ENCODE data around the gene ADAMTSL1. TPM values are rescaled to one million over a fixed set of nuclear protein-coding genes. Genes with fewer than 3 reads are reported as not detected.

The ADAMTSL1 gene
- total and polyA plus RNA-seq, 2 of the 13 experiments (the other 11 are each of a cell fraction or from before 2014, with no cell fraction given): not detected

DNA sequence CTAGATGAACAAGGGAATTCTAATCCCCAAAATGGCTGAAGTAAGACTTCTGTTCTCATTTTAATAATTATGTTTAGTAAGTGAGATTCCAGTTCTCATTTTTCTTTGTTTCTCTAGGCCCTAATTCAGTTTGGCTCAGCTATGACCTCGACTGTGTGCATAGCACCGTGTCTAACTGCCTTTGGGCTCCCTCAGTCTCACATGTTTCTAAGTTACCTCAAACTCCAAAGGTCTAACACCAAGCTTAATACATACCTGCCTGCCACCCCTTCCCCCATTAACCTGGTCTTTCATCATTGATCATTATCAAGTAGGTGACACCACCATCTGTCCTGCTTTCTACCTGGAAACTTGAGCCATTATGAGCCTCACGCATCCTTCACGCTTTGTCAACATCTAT is 285.9 kb downstream of the ADAMTSL1 start (continued):
- TF ChIP-seq, protein P1, sequence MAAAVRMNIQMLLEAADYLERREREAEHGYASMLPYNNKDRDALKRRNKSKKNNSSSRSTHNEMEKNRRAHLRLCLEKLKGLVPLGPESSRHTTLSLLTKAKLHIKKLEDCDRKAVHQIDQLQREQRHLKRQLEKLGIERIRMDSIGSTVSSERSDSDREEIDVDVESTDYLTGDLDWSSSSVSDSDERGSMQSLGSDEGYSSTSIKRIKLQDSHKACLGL (CRISPR knock-in tag; IDR thresholded peaks at IDR 0.05): no peak
- TF ChIP-seq ZNF260 (CRISPR knock-in tag; IDR thresholded peaks at IDR 0.05; ENCODE audit: borderline replicate concordance, low read depth): no peak
- TF ChIP-seq, protein P2, sequence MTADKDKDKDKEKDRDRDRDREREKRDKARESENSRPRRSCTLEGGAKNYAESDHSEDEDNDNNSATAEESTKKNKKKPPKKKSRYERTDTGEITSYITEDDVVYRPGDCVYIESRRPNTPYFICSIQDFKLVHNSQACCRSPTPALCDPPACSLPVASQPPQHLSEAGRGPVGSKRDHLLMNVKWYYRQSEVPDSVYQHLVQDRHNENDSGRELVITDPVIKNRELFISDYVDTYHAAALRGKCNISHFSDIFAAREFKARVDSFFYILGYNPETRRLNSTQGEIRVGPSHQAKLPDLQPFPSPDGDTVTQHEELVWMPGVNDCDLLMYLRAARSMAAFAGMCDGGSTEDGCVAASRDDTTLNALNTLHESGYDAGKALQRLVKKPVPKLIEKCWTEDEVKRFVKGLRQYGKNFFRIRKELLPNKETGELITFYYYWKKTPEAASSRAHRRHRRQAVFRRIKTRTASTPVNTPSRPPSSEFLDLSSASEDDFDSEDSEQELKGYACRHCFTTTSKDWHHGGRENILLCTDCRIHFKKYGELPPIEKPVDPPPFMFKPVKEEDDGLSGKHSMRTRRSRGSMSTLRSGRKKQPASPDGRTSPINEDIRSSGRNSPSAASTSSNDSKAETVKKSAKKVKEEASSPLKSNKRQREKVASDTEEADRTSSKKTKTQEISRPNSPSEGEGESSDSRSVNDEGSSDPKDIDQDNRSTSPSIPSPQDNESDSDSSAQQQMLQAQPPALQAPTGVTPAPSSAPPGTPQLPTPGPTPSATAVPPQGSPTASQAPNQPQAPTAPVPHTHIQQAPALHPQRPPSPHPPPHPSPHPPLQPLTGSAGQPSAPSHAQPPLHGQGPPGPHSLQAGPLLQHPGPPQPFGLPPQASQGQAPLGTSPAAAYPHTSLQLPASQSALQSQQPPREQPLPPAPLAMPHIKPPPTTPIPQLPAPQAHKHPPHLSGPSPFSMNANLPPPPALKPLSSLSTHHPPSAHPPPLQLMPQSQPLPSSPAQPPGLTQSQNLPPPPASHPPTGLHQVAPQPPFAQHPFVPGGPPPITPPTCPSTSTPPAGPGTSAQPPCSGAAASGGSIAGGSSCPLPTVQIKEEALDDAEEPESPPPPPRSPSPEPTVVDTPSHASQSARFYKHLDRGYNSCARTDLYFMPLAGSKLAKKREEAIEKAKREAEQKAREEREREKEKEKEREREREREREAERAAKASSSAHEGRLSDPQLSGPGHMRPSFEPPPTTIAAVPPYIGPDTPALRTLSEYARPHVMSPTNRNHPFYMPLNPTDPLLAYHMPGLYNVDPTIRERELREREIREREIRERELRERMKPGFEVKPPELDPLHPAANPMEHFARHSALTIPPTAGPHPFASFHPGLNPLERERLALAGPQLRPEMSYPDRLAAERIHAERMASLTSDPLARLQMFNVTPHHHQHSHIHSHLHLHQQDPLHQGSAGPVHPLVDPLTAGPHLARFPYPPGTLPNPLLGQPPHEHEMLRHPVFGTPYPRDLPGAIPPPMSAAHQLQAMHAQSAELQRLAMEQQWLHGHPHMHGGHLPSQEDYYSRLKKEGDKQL (CRISPR knock-in tag; IDR thresholded peaks at IDR 0.05; ENCODE audit: low read depth): no peak
- TF ChIP-seq AKAP8 (CRISPR knock-in tag; IDR thresholded peaks at IDR 0.05): no peak
- TF ChIP-seq, protein P3, sequence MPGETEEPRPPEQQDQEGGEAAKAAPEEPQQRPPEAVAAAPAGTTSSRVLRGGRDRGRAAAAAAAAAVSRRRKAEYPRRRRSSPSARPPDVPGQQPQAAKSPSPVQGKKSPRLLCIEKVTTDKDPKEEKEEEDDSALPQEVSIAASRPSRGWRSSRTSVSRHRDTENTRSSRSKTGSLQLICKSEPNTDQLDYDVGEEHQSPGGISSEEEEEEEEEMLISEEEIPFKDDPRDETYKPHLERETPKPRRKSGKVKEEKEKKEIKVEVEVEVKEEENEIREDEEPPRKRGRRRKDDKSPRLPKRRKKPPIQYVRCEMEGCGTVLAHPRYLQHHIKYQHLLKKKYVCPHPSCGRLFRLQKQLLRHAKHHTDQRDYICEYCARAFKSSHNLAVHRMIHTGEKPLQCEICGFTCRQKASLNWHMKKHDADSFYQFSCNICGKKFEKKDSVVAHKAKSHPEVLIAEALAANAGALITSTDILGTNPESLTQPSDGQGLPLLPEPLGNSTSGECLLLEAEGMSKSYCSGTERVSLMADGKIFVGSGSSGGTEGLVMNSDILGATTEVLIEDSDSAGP (CRISPR knock-in tag; IDR thresholded peaks at IDR 0.05; ENCODE audit: borderline replicate concordance): no peak
- TF ChIP-seq TSC22D2 (CRISPR knock-in tag; IDR thresholded peaks at IDR 0.05; ENCODE audit: borderline replicate concordance): no peak
- TF ChIP-seq NBN (conservative IDR thresholded peaks at IDR 0.05): no peak
- TF ChIP-seq ARNTL (CRISPR knock-in tag; IDR thresholded peaks at IDR 0.05): no peak
- TF ChIP-seq SOX13 (IDR thresholded peaks at IDR 0.05): no peak
- TF ChIP-seq SOX13 (CRISPR knock-in tag; conservative IDR thresholded peaks at IDR 0.05 in 1 of 2, IDR thresholded peaks at IDR 0.05 in 1 of 2): no peak

Measured in HepG2 (cell line).